Measurements from ENCODE around the gene NAA35.
"Not testable (repeated sequence)": the region's sequence is repeated elsewhere in the genome, so short reads cannot be mapped to it uniquely, and the experiment has no call there.

NAA35 gene

DNA sequence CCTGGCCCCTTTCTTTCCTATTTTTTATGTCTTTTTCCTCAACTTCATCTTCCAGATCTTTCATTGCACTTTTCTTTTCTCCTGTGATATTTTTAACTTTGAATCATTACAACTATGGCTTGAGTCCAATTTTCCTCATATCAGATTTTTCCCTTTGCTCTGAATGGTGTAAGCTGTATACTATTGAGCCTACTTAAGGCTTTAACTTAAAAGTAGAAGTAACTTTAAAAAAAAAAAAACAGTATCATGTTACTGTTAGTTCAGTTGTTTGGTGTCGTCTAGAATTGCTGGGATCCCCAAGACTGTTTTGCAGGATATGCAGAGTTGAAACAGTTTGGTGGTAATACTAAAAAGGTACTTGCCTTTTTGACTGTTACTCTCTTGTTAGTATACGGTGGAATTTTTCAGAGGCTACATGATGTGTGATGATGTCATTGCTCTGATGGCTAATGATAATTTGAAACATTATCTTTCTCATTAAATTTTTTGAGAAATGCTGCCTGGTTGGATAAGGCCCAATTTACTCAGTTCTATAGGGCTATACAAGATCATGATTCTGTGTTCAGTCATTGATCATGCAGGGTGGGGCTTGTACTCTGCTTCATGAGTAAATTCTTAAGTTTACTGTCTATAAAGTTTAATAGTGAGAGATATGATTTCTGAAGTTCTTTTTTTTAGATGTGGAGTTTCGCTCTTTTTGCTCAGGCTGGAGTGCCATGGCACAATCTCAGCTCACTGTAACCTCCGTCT is 8.8 kb downstream of the NAA35 start:
- DNase-seq, result no peak

DNA sequence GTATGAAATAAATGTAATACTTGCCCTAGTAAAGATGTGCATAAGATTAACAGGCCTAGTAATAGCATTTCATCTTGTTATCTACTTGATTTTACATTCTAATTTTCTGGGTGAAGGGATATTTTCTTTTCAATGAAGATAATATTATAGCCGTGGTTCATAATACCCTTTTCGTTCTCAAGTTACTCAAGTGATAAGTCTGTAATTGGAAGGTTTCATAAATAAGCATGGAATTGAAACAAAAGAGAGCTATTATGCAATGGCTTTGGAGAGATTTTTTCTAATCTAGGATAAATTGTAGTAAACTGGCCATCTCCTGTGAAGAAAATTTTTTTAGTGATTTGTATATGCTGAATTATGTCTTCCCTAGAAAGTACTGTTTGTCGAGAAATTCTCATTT is 19.0 kb downstream of the NAA35 start:
- no peak for DNase-seq

DNA sequence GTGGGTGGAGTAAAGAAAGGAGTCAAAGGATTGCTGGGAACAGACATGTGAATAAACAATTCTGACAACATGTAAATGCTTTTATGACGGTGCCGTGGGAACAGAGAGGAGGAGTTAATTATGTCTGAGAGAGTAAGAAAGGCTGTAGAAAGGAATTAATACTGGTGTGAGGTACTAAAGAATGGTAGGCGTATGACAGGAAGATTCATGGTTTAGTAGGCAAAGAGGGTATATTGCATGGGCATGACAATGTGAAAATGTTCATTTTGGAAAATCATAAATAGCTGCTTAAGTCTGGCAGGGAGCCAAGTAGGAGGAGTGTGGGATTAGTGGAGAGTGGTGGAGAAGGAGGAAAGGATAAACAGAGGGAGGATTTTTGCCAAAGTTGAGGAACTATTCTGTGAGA is 19.7 kb downstream of the NAA35 start:
- no peak for DNase-seq

DNA sequence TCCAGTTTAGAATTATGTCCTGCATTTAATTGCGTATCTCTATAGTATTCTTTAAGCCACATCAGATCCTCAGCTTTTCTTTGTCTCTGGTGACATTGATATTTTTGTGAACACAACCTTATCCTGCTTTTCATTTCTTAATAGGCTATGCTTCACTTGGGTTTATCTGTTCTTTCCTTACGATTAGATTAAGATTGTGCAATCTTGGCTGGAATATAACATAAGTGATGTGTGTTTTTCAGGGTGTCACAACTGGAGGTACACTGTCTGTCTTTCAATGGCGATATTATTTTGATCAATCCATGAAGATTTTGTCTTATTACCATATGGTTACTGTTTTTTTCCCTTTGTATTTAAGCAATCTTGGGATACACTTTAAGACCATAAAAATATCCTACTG is 23.6 kb downstream of the NAA35 start:
- DNase-seq, result no peak

DNA sequence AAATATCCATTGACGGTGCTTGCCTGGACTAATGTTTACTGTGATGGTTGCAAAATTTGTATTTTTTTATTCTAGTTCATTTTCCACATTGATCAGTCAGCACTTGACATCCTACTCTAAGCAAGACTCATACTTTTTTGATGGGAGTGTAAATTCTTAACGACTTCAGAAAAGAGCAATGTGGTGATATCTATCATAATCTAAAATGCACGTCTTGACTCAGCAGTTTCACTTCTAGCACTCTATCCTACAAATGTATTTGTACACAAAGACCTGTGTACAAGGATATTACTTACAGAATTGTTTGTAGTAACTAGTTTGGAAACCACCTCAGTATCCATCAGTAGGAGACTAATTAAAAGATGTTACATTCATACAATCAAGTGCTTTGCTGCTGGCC is 24.0 kb downstream of the NAA35 start:
- DNase-seq, result no peak

DNA sequence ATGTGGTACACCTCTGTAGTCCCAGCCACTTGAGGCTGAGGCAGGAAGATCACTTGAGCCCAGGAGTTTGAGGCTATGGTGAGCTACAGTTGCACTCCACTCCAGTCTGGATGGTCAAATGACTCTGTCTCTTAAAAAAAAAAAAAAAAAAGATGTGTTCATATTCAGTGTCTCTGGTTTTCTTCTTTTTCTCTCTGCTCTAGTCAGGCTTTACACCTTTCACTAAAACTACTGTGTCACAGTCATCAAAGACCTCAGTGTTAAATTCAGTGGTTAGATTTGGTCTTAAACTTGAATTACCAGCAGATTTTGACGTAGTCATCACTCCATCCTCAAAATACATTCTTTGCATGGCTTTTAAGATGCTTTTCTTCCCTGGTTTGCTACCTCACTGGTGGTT is 28.8 kb downstream of the NAA35 start:
- DNase-seq, result no peak

DNA sequence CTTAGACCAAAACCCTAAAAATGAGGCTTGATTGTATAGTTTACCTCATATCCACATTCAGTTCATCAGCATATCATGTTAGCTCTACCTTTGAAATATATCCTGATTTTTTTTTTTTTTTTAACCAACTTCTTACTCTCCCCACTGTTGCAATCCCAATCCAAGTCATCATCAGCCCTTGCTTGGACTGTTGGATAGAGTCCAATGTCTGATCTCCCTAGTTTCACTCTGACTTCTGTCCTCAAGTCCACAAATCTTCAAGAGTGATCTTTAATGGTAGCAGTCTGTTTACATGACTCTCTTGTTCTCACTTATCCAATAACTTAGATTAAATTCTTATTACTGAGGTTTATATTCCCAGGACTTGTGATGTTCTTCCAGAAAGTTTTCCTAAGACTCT is 30.8 kb downstream of the NAA35 start:
- DNase-seq, result no peak

DNA sequence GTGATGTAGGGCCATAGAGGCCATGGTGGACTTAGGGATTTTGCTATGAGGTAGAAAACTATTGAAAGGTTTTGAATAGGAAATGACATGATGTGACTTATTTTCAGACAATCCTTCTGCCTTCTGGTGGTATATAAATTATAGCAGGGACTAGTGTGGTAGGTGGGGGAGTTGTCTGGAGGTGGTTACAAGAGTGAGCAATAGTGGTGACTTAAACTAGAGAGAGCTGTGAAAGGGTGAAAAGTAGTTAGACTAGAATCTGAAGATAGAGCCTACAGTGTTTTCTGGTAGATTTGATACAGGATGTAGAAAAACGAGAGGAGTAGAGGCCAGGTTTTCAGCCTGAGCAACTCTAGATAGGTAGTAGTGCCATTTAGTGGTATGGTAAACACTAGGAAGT is 32.3 kb downstream of the NAA35 start:
- no peak for DNase-seq

DNA sequence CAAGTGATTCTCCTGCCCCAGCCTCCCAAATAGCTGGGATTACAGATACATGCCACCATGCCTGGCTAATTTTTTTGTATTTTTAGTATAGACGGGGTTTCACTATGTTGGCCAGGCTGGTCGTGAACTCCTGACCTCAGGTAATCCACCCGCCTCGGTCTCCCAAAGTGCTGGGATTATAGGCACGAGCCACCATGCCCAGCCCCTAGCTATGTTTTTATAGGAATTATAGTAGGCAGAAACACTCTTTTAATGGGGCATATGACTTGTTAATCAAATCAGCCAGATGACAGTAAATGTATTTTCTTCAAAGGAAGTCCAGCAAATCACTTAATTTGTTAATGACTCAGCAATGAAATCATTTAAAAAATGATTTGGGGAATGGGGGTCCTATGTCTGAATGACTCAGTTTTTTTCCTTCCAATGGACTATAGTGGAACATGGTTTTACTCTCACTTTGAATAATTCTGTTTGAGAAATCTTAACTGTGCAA is 33.2 kb downstream of the NAA35 start:
- DNase-seq, result not testable (repeated sequence)

DNA sequence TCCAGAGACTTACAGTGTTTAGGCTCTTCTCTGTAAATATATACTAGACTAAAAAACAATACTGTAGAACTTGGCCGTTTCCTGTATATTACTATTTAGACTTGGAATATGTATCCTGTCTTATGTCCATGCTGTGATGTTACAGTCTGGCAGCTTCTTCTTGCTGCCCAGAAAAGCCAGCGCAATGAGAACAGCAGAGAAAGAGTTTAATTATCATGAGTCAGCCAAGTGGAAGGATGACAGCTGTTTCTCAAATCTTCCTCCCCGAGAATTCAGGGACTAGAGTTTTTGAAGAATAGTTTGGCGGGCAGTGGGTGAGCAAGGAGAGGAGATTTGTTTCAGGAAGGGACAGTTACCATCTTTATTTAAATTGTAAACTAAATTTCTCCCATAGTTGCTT is 37.5 kb downstream of the NAA35 start:
- no peak for DNase-seq

DNA sequence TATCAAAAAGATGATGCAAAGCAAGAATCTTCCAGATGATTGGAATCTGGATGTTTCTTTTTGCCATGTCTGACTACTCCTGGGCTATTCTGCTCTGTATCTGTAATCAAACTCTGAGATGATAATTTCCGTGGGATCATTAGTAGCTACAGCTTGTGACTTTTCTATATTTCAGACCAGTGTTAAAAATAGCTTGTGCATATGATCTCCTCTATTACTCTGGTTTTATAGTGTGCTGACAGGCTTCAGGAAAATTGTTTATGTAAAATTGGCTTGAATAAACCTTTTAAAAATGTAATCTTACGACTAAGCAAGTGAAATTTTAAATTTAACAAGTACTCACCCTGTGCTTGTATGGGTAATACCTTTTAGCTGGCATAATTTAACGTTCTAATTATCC is 40.4 kb downstream of the NAA35 start:
- DNase-seq, result no peak

DNA sequence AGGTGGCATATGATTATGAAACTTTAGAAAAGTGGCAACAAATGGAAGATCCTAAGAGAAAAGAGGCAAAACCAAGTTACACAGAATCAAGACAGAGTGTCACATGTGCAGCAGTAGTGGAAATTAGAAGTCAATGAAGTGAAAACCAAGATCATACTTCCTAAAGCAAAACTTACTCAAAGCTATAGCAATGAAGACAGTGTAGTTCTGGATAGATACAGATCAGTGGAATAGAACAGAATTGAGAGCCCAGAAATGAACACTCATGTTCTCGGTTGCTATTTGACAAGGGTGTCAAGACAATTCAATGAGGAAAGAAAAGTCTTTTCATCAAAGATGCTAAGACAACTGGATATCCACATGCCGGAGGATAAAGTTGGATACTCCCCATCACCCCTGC is 43.5 kb downstream of the NAA35 start:
- DNase-seq, result no peak

DNA sequence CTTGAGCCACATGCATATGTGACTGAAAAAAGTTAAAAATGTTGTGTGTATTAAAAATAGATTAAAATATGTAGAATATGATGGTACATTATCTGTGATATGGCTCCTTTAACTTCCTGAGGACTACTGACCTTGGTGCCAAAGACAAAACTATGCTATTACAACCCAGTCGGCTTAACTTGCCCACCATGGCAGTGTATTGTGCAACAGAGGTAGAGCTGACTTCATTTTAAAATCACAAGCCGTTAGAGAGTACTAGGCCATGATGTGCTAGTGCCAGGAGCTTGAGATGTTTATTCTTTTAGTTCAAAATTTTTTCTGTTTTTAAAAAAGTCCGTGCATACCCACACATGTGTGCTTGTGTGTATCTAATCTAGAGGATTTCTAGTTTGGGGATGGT is 46.3 kb downstream of the NAA35 start:
- no peak for DNase-seq

DNA sequence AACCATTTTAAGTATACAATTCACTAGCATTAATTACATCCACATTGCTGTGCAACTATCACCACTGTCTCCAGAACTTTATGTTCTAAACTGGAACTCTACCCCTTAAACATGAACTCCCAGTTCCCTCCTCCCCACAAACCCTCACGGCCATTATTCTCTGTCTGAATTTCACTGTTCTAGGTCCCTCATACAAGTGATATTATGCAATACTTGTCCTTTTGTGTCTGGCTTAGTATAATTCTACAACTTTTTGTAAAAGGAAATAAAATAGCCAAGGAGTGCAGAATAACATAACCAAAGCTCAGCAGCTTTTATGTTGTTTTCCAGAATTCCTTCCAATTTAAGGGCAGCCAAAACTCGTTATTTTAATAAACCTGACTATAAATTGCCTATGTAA is 53.2 kb downstream of the NAA35 start:
- DNase-seq, result no peak

DNA sequence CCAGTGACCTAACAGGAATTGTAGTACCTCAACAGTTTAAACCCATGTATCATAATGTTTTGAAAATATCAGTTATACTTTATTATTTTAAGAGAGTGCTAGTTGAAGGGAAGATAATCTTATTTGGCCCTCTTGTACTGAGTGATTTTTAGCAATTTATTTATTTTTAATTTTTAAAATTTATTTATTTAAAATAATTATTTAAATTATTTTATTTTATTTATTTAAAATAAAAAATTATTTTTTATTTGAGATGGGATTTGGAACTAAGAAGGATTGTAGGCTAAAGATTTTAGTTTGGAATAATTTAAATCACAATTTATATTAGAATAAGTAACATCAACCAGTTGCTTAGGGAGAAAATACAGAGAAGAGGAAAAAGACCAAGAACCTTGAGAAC is 54.2 kb downstream of the NAA35 start:
- DNase-seq, result no peak

DNA sequence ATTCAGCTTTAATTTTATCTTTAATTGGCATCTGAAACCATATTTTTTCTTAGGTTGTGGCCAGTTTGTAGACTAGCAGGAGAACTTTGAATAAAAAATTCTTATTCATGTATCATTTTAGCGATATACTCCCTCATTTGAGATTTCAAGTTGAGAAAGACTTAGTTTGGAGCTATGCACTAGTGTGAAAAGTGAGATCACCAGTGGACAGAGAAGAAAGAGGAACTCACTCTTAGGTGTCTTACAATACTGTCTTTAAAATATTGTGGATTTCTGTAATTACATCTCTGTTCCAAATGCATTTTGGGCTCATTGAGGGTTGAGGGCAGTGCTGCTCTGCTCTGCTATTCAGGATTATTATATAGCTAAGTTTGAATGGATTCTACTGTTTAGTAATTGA is 54.7 kb downstream of the NAA35 start:
- DNase-seq, result peak; percentile 38 to 42

DNA sequence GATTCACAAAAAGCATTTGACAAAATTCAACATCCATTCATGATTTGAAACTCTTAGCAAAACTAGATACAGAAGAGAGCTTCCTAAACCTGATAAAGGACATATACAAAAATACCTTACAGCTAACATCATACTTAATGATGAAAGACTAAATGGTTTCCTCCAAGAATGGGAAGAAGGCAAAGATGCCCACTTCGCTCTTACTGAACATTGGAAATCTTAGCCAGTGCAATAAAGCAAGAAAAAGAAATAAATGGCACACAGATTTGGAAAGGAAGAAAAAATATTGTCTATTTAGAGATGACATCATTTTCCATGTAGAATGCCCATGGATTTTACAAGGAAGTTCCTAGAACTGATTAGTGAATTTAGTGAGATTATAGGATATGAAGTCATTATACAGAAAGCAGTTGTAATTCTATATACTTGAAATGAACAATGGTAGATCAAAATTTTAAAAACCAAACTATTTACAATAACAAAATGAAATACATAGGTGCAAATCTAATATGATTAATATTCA is 64.4 kb downstream of the NAA35 start:
- no peak for DNase-seq

DNA sequence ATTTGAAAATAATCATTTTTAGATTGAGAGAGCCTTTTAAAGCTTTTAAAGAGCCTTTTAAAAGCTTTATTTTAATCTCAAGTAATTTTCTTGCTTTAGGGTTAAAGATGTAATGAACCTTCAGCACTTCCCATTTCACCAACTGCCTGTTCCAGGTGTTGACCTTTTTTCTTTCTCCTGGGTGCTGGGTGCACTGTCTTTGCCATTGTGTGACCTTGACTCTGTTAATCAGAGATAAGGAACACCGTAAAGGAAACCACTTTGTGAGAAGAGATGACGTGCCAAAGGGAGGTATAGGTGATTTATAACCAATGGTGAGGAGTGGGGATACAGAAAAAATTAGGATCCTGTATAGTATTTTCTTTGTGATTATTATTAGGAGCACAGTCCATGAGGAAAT is 68.2 kb downstream of the NAA35 start:
- DNase-seq, result no peak

DNA sequence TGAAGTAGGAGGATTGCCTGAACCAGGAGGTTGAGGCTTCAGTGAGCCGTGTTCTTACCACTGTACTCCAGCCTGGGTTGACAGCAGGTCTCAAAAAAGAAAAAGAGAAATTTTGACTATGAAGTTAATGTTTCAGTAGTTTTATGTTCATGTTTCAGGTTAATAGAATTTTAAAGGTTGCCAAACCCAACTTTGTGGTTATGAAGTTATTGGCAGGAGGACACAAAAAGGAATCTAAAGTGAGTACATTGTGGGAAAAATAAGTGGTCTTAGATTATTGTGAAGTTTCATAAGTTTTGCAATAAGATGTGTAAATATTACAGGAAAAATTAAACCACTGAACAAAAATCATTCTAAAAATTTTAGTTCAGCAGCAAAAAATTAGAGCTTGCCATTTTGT is 79.8 kb downstream of the NAA35 start:
- no peak for DNase-seq

DNA sequence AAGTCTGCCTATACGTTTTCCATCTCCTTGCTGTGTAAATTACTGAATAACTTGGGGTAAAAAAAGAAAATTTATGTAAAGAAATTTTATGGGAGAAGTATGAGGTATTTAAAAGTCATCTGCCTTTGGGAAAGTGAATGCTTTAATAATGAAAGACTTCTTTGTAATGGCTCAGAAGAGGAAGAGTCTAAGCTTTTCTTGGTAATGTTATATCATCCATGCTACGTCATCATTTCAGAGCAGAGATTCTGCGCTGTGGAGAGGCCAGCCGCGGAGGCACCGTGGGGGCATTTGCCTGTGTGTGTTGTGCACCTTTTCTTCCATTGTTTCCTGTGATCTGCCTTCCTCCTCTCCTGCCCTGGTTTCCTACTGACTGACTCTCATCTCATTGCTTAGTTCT is 80.2 kb downstream of the NAA35 start:
- DNase-seq, result no peak

DNA sequence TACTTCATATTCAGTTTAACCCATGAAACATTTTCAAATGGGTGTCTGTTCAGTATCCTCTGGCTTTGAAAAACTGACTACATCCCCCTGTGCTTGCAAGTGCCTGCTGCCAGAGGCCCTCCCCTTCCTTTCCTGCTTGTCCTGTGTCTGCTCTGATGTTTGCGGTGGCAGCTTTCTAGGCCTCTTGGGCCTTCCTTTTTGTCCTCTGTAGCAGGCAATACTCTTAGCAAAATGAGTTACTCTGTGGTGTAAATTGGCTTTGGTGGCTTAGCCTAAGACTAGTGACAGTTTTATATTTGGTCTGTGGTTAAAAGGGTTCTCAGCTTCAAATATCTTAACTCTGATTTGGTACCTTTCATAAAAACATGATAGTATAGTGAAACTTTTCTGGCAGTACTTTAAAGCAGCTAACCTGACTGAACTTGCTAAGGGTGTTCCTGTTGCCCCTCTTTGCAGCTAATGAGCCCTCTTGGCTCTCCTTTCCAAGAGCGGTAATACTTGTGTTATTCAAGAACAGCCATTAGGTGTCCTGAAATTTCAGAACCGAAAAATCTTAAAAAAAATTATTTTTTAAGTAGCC is 81.8 kb downstream of the NAA35 start:
- no peak for DNase-seq

DNA sequence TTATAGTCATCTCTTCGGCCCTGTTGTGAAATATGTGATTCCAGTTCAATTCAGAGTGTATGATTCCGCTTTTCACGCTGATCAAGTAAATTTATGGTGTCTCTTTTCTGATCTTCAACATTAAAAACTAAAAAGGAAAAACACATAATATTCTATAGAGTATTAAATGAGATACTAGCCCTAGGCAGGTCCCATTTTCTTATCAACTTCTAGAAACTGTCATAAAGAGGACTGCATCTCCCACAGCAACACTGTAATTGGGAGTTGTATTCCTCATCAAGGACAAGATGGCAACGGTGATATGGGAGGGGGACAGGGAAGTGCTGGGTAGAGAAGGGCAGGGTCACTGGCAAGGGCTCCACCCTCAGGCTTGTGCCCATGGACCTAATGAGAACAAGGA is 86.8 kb downstream of the NAA35 start:
- DNase-seq, result no peak

DNA sequence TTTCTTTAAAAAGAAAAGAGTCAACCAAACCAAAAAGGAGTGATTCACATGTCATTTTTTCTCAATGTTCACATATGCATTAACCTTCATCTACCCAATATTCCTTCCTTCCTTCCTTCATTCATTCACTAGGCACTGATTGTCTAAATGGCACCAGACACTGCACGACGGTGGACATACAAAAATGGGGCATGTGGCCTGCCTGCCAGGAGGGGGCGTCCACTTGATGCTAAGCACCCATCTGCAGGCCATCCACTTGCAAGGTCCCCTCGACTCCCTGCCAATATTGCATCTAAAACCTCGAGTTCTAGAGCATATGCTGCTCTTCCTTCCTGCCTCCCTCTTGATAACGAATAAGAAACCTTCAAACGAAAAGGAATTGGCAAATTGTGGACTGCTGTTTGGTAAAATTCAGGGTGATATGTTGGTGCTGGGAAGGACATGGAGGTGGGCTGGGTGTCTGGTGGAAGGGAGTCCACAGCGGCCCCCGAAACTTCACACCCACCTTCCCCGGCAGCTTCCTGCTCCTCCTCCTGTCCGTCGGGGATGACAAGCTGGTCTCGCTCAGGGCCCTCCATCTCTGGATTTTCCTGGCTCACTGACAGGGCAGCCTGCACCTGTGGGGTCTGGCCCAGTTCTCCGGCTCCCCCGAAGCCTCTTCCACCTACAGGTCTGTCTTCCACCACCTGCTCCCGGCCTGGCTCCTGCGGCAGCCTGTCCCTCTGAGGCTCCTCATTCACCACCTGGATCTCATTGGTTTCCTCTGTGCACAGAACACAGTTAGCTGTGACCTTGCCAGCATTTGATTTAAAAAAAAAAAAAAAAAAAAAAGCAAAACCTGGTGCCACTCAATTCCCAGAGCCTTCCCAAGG is 94.2 kb downstream of the NAA35 start:
- peak; percentile 23 to 26 for DNase-seq
